H1 (cell line): Measurements from ENCODE around the gene MYO9B.

Experiments used
- BRCA1 ChIP-seq: IDR thresholded peaks from 2 replicates; pipeline ENCODE4 v1.6.1; 2012; ENCODE audit warnings: low read depth, low read length, improper control_type of control experiment
- CEBPB ChIP-seq: IDR thresholded peaks from 2 replicates; pipeline ENCODE4 v1.6.1; 2012; ENCODE audit warnings: low read depth, low read length
- CHD2 ChIP-seq: IDR thresholded peaks from 2 replicates; pipeline ENCODE4 v1.6.1; 2012; ENCODE audit warnings: low read length, improper control_type of control experiment
- GABPA ChIP-seq: IDR thresholded peaks from 2 replicates; pipeline ENCODE4 v1.6.1; 2011; ENCODE audit warnings: mild to moderate bottlenecking, low read length, moderate library complexity, borderline replicate concordance; ENCODE audit not compliant: insufficient read depth
- JUND ChIP-seq: IDR thresholded peaks from 2 replicates; pipeline ENCODE4 v1.6.1; 2011; ENCODE audit warnings: mild to moderate bottlenecking, improper control_type of control experiment, low read length
- TAF1 ChIP-seq: IDR thresholded peaks from 2 replicates; pipeline ENCODE4 v1.6.1; 2011; ENCODE audit warnings: mild to moderate bottlenecking, low read depth, low read length
- TBP ChIP-seq: IDR thresholded peaks from 2 replicates; pipeline ENCODE4 v1.6.1; 2011; ENCODE audit warnings: low read depth, low read length, improper control_type of control experiment
- TF ChIP-seq, protein P1 (sequence below), 3 experiments: IDR thresholded peaks; 1 replicate in 2 of 3; 2 replicates in 1 of 3; pipeline versions ENCODE4 v1.5.1 to v1.6.1; 2011; ENCODE audit warnings: low read length in 3 of 3, mild to moderate bottlenecking in 3 of 3, inconsistent platforms in 2 of 3, low read depth in 1 of 3, moderate library complexity in 1 of 3; ENCODE audit not compliant: insufficient read depth in 1 of 3; ENCODE audit errors: control extremely low read depth in 1 of 3

GRCh38 chr19:17088552-17088951, 13.0 kb downstream of the MYO9B start:
- no peak for TF ChIP-seq GABPA
- TF ChIP-seq, protein P1, sequence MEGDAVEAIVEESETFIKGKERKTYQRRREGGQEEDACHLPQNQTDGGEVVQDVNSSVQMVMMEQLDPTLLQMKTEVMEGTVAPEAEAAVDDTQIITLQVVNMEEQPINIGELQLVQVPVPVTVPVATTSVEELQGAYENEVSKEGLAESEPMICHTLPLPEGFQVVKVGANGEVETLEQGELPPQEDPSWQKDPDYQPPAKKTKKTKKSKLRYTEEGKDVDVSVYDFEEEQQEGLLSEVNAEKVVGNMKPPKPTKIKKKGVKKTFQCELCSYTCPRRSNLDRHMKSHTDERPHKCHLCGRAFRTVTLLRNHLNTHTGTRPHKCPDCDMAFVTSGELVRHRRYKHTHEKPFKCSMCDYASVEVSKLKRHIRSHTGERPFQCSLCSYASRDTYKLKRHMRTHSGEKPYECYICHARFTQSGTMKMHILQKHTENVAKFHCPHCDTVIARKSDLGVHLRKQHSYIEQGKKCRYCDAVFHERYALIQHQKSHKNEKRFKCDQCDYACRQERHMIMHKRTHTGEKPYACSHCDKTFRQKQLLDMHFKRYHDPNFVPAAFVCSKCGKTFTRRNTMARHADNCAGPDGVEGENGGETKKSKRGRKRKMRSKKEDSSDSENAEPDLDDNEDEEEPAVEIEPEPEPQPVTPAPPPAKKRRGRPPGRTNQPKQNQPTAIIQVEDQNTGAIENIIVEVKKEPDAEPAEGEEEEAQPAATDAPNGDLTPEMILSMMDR (IDR thresholded peaks at IDR 0.05; ENCODE audit: control extremely low read depth in 1 of 3, insufficient read depth in 1 of 3, low read depth in 1 of 3, low read length in 3 of 3), result no peak
- TF ChIP-seq BRCA1, result no peak
- no peak for TF ChIP-seq TBP
- TF ChIP-seq TAF1, result no peak
- no peak for TF ChIP-seq CEBPB
- TF ChIP-seq JUND, result no peak
- TF ChIP-seq CHD2, result no peak
